Hepatocyte (in vitro differentiated cells): ENCODE measurements around the gene CKB. TPM values are rescaled to one million over a fixed set of nuclear protein-coding genes. Genes with fewer than 3 reads are reported as not detected.
"Not testable (repeated sequence)": the region's sequence is repeated elsewhere in the genome, so short reads cannot be mapped to it uniquely, and the experiment has no call there.

Source experiments
- DNase-seq: peaks from one replicate; pipeline ENCODE4 v3.0.0-alpha.2; 2016; ENCODE audit warnings: low spot score
- H2AFZ ChIP-seq: fragments of 200-600 bp; sonication (generic); 2 replicates; pipeline ENCODE4 v1.6.0; 2016; ENCODE audit warnings: antibody characterized with exemption, mild to moderate bottlenecking
- H3K27ac ChIP-seq: fragments of 200-600 bp; sonication (generic); 2 replicates; pipeline ENCODE4 v1.5.1; 2016; ENCODE audit warnings: mild to moderate bottlenecking
- H3K27me3 ChIP-seq: fragments of 200-600 bp; sonication (generic); 2 replicates; pipeline ENCODE4 v1.6.1; 2016
- H3K36me3 ChIP-seq: fragments of 200-600 bp; sonication (generic); replicated peaks from 2 replicates; pipeline ENCODE4 v1.5.1; 2016; ENCODE audit warnings: low read depth; ENCODE audit not compliant: insufficient read depth
- H3K4me1 ChIP-seq: fragments of 200-600 bp; sonication (generic); 2 replicates; pipeline ENCODE4 v1.5.1; 2016; ENCODE audit warnings: mild to moderate bottlenecking, moderate library complexity; ENCODE audit not compliant: insufficient read depth
- H3K4me2 ChIP-seq: fragments of 200-600 bp; sonication (generic); 2 replicates; pipeline ENCODE4 v1.6.0; 2016
- H3K4me3 ChIP-seq: fragments of 200-600 bp; sonication (generic); 2 replicates; pipeline ENCODE4 v1.5.1; 2016; ENCODE audit warnings: mild to moderate bottlenecking
- H3K79me2 ChIP-seq: fragments of 200-600 bp; sonication (generic); 2 replicates; pipeline ENCODE4 v1.6.0; 2017; ENCODE audit warnings: mild to moderate bottlenecking
- H3K9me2 ChIP-seq: fragments of 200-600 bp; sonication (generic); replicated peaks from 2 replicates; pipeline ENCODE4 v1.6.0; 2017; ENCODE audit warnings: mild to moderate bottlenecking; ENCODE audit not compliant: insufficient read depth
- H3K9me3 ChIP-seq: fragments of 200-600 bp; sonication (generic); 2 replicates; pipeline ENCODE4 v1.5.1; 2016; ENCODE audit warnings: low read depth, mild to moderate bottlenecking
- H4K20me1 ChIP-seq: fragments of 200-600 bp; sonication (generic); 2 replicates; pipeline ENCODE4 v1.6.0; 2016; ENCODE audit warnings: mild to moderate bottlenecking; ENCODE audit not compliant: insufficient read depth, poor library complexity, severe bottlenecking
- EZH2phosphoT487 ChIP-seq: fragments of 200-600 bp; sonication (generic); IDR thresholded peaks from one replicate; pipeline ENCODE4 v1.6.1; 2018; ENCODE audit warnings: antibody characterized with exemption, mild to moderate bottlenecking, low read depth, moderate library complexity; ENCODE audit not compliant: unreplicated experiment, severe bottlenecking
- WGBS: methylation state at CpG from one replicate; pipeline ENCODE4 v1.1.6; 2016; ENCODE audit warnings: low lambda C conversion rate; ENCODE audit errors: missing lambda C conversion rate; 5-methylcytosine and 5-hydroxymethylcytosine counted together
- polyA plus RNA-seq: library from polyadenylated mRNA; unstranded; fragments of >200 nt; fragmentation: Nextera tagmentation; extraction: Ambion mirVana; gene quantifications from 2 replicates; pipeline ENCODE4 v1.2.1, GENCODE V29; 2016
- total RNA-seq: library from RNA; depleted of rRNA; stranded (reverse); fragments of >200 nt; gene quantifications from 2 replicates; pipeline ENCODE4 v1.2.3, GENCODE V29; 2014
- TF ChIP-seq, protein P1 (sequence below): fragments of 200-600 bp; sonication (generic); IDR thresholded peaks from 2 replicates; pipeline ENCODE4 v1.5.1; 2016; ENCODE audit warnings: antibody characterized with exemption, mild to moderate bottlenecking; ENCODE audit not compliant: poor library complexity

Gene CKB
- total and polyA plus RNA-seq, 2 experiments from 2014 or later: 682 to 2,829 TPM

DNA sequence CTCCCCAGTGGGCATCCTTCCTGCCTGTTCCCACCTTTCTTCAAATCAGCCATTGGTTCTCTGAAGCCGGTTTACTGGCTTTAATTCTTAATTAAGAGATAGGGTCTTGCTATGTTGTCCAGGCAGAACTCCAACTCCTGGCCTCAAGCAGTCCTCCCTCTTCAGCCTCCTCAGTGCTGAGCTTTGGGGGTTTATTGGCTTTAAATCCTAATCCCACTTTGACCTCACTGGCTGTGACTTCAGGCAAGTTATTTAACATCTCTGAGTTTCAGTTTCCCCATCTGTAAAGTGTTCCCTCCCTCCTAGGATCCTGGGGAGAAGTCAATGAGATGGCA lies 4.3 kb upstream of the CKB start:
- Histone ChIP-seq H3K4me1 (peaks cover 55% of the 10 kb centered on the region), H3K27ac (peak overlapping the region; percentile 99), H3K27me3 (peaks cover 4% of the 10 kb centered on the region), H3K9me3 (no peaks in the 10 kb centered on the region), H2AFZ (no peak overlapping the region), H3K4me2 (no peak overlapping the region), H3K4me3 (no peak overlapping the region), H3K9me2 (no peaks in the 10 kb centered on the region), H4K20me1 (peaks cover 4% of the 10 kb centered on the region), H3K36me3 (no peaks in the 10 kb centered on the region), H3K79me2 (peaks cover 51% of the 10 kb centered on the region)
- DNase-seq: no peak
- TF ChIP-seq, protein P1, sequence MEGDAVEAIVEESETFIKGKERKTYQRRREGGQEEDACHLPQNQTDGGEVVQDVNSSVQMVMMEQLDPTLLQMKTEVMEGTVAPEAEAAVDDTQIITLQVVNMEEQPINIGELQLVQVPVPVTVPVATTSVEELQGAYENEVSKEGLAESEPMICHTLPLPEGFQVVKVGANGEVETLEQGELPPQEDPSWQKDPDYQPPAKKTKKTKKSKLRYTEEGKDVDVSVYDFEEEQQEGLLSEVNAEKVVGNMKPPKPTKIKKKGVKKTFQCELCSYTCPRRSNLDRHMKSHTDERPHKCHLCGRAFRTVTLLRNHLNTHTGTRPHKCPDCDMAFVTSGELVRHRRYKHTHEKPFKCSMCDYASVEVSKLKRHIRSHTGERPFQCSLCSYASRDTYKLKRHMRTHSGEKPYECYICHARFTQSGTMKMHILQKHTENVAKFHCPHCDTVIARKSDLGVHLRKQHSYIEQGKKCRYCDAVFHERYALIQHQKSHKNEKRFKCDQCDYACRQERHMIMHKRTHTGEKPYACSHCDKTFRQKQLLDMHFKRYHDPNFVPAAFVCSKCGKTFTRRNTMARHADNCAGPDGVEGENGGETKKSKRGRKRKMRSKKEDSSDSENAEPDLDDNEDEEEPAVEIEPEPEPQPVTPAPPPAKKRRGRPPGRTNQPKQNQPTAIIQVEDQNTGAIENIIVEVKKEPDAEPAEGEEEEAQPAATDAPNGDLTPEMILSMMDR: no peak
- 100% methylated on average over 1 of the region's 1 CpG for WGBS

DNA sequence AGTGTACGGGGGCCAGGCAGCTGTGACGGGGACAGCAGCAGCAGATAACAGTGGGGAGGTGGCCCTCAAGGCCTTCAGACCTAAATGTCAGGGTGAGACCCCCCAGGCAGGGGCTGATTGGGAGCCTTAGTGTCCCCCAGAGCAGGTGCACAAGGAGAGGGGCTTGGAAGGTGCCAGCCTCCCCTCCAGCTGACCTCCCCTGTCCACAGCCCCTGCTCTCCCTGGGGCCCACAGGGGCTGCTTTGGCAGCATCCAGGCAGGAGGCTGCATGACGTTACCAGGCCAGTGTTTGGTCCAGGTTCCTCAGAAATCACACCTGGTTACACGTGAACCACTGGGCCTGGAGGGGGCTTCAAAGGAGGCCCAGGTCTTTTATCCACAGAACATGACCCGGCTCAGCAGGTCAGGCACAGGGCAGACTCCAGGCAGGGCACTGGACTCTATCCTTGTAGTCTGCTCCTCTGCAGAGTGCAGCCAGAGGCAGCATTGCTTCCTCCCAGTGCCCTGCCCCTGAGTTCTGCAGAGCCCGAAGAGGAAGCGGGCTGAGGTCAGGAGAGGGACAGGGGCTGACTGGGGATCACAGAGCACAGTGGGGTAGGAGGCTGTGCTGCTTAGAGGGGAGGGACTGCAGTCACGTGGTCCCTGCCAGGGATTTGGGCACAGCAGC lies 3.8 kb upstream of the CKB start:
- H3K4me3 ChIP-seq: no peak overlapping the region
- H4K20me1 ChIP-seq: peaks cover 8% of the 10 kb centered on the region
- 74% methylated on average over 8 of the region's 8 CpGs for WGBS
- peaks cover 55% of the 10 kb centered on the region for H3K4me1 ChIP-seq
- DNase-seq: no peak
- no peaks in the 10 kb centered on the region for H3K36me3 ChIP-seq
- H3K9me2 ChIP-seq: no peaks in the 10 kb centered on the region
- no peak overlapping the region for H2AFZ ChIP-seq
- no peaks in the 10 kb centered on the region for H3K9me3 ChIP-seq
- peaks cover 4% of the 10 kb centered on the region for H3K27me3 ChIP-seq
- peaks cover 55% of the 10 kb centered on the region for H3K79me2 ChIP-seq
- TF ChIP-seq EZH2phosphoT487: no peak
- TF ChIP-seq, protein P1: no peak
- H3K27ac ChIP-seq: peak overlapping the region; percentile 99
- peak overlapping the region; percentile 100 for H3K4me2 ChIP-seq

DNA sequence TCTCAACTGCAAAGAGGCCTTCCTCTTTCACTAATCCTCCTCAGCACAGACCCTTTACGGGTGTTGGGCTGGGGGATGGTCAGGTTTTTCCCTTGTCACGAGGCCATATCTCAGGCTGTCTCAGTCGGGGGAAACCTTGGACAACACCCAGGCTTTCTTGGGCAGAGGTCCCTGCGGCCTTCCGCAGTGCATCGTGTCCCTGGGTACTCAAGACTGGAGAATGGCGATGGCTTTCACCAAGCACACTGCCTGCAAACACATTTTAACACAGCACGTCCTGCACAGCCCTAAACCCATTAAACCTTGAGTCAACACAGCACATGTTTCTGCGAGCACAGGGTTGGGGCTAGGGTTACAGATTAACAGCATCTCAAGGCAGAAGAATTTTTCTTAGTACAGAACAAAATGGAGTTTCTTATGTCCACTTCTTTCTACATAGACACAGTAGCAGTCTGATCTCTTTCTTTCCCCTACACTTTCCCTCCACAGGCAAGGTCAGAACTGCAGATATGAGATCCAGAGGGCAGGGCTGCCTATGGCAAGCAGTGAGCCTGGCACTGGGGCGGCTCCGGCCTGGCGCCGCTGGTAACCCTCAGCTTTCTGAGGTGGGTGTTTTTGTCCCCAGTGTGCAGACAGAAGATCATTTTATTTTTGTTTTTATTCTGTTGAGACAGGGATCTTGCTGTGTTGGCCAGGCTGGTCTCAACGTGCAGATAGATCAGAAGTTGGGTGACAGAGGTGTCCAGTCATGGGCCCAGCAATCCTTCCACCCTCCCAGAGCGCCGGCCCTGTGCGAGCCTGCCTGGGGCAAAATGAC lies 3.0 kb upstream of the CKB start:
- H3K36me3 ChIP-seq, H3K9me2 ChIP-seq, H3K9me3 ChIP-seq, H3K4me3 ChIP-seq, H2AFZ ChIP-seq, H4K20me1 ChIP-seq, H3K27me3 ChIP-seq: not testable (repeated sequence)
- peak; percentile 69 for DNase-seq
- Histone ChIP-seq H3K27ac (peak overlapping the region; percentile 99), H3K4me1 (peaks cover 55% of the 10 kb centered on the region), H3K79me2 (peaks cover 54% of the 10 kb centered on the region), H3K4me2 (peak overlapping the region; percentile 100)
- WGBS: 51% methylated on average over 17 of the region's 17 CpGs

DNA sequence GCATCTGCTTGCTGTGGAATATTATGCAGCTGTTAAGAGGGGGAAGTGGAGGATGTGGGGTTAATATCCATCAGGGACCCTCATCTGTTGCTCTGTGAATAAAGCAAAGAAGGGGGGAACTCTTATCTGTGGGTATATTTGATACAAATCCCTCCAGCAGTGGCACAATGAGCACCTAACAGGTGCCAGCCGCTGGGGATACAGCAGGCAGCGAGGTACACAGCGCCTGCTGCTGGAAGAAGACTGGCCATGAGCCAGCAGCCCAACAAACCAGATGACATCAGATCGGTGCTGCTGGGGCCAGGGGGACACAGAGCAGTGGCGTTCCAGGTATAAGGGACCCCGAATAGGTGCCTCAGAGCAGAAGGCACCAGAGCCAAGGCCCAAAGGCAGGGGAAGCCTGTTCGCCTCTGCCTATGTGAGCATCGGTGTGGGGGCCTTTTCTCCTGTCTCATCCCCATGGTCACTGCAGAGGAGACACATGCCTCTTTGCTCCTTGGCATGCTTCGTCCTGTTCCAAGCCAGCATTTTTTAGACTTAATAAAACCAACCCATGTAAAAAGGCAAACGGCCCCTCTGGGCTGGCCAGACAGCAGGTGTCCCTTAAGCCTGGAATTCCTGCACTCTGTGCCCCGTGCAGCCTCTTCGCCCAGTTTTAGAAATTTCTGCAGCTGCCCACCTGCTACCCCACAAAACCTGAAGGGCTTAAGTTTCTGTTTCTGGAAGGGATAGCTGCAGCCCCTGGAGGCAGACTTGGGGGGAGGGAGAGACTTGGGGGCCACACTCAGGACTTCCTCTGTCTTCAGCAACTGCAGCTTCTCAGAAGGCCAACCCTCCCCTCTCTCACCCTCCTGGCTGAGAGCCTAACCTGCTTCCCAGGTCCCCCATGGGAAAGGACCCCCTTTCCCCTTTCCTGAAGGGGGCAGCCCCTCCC lies 1.6 kb upstream of the CKB start:
- no peaks in the 10 kb centered on the region for H3K9me2 ChIP-seq
- no peaks in the 10 kb centered on the region for H3K36me3 ChIP-seq
- no peaks in the 10 kb centered on the region for H3K9me3 ChIP-seq
- no peak for TF ChIP-seq EZH2phosphoT487
- TF ChIP-seq, protein P1: peak; percentile 15
- H3K27ac ChIP-seq: peak overlapping the region; percentile 99
- WGBS: 84% methylated on average over 12 of the region's 12 CpGs
- peaks cover 4% of the 10 kb centered on the region for H3K27me3 ChIP-seq
- H3K4me1 ChIP-seq: peaks cover 54% of the 10 kb centered on the region
- H3K4me3 ChIP-seq: no peak overlapping the region
- peaks cover 21% of the 10 kb centered on the region for H4K20me1 ChIP-seq
- no peak for DNase-seq
- peaks cover 44% of the 10 kb centered on the region for H3K79me2 ChIP-seq
- no peak overlapping the region for H2AFZ ChIP-seq
- H3K4me2 ChIP-seq: peak overlapping the region; percentile 100
